HEK293 (cell line): ENCODE measurements around the gene RNASEH2A.

Experiments
- CTCF ChIA-PET: fragments of 350-600 bp; formaldehyde crosslinking; extraction: SDS; loops from one replicate; lab custom pipeline; 2021; ENCODE audit warnings: antibody characterized with exemption; lab: Yijun Ruan, JAX
- POLR2A ChIA-PET: fragments of 300-600 bp; formaldehyde crosslinking; extraction: SDS; loops from one replicate; lab custom pipeline; 2020; ENCODE audit warnings: antibody characterized with exemption, inconsistent platforms; lab: Yijun Ruan, JAX
- H3K27ac ChIP-seq: fragments of 200-500 bp; sonication (Bioruptor generic); 2 replicates; pipeline ENCODE4 v1.5.1; 2014; ENCODE audit warnings: low read depth, low read length, control low read depth, inconsistent platforms; ENCODE audit errors: extremely low read depth
- H3K36me3 ChIP-seq, 2 experiments: fragments of 200-500 bp in 1 of 2; sonication (Bioruptor generic) in 1 of 2; 1 replicate in 1 of 2; 2 replicates in 1 of 2; pipeline ENCODE4 v1.5.1; 2014 to 2017; ENCODE audit warnings: inconsistent platforms in 2 of 2, low read length in 2 of 2; ENCODE audit not compliant: control insufficient read depth in 2 of 2, insufficient read depth in 1 of 2
- H3K4me1 ChIP-seq: fragments of 200-500 bp; sonication (Bioruptor generic); 2 replicates; pipeline ENCODE4 v1.5.1; 2014; ENCODE audit warnings: mild to moderate bottlenecking, low read length, inconsistent platforms; ENCODE audit not compliant: control insufficient read depth, insufficient read depth
- H3K4me3 ChIP-seq: 2 replicates; pipeline ENCODE4 v1.5.1; 2011; ENCODE audit warnings: low read depth, mild to moderate bottlenecking, control low read depth, low read length, moderate library complexity
- H3K9me3 ChIP-seq: fragments of 200-500 bp; sonication (Bioruptor generic); 2 replicates; pipeline ENCODE4 v1.5.1; 2014; ENCODE audit warnings: low read depth, low read length, inconsistent platforms; ENCODE audit not compliant: control insufficient read depth, insufficient read depth
- GLIS1 ChIP-seq: fragments of 450-650 bp; formaldehyde crosslinking; IDR thresholded peaks from 2 replicates; pipeline ENCODE4 v1.5.1; 2016; ENCODE audit warnings: missing biosample characterization, missing genetic modification characterization
- GLIS2 ChIP-seq: fragments of 450-650 bp; formaldehyde crosslinking; IDR thresholded peaks from 2 replicates; pipeline ENCODE4 v1.5.1; 2016; ENCODE audit warnings: missing biosample characterization, missing genetic modification characterization
- KLF16 ChIP-seq: fragments of 450-650 bp; formaldehyde crosslinking; IDR thresholded peaks from 2 replicates; pipeline ENCODE4 v1.5.1; 2017; ENCODE audit warnings: missing biosample characterization, missing genetic modification characterization
- SCRT2 ChIP-seq: fragments of 450-650 bp; formaldehyde crosslinking; IDR thresholded peaks from 2 replicates; pipeline ENCODE4 v1.5.1; 2016; ENCODE audit warnings: missing biosample characterization, missing genetic modification characterization
- SP2 ChIP-seq: fragments of 450-650 bp; formaldehyde crosslinking; IDR thresholded peaks from 2 replicates; pipeline ENCODE4 v1.5.1; 2016; ENCODE audit warnings: missing biosample characterization, missing genetic modification characterization
- SP7 ChIP-seq: fragments of 450-650 bp; formaldehyde crosslinking; IDR thresholded peaks from 2 replicates; pipeline ENCODE4 v1.5.1; 2016; ENCODE audit warnings: missing biosample characterization, missing genetic modification characterization
- ZBTB1 ChIP-seq: fragments of 450-650 bp; formaldehyde crosslinking; IDR thresholded peaks from 2 replicates; pipeline ENCODE4 v1.5.1; 2016; ENCODE audit warnings: missing biosample characterization, missing genetic modification characterization
- ZBTB17 ChIP-seq: fragments of 450-650 bp; formaldehyde crosslinking; IDR thresholded peaks from 2 replicates; pipeline ENCODE4 v1.5.1; 2016; ENCODE audit warnings: missing biosample characterization, missing genetic modification characterization
- ZBTB20 ChIP-seq: fragments of 450-650 bp; formaldehyde crosslinking; IDR thresholded peaks from 2 replicates; pipeline ENCODE4 v1.5.1; 2016; ENCODE audit warnings: missing biosample characterization, missing genetic modification characterization
- ZBTB48 ChIP-seq: fragments of 450-650 bp; formaldehyde crosslinking; IDR thresholded peaks from 2 replicates; pipeline ENCODE4 v1.5.1; 2016; ENCODE audit warnings: missing biosample characterization, missing genetic modification characterization
- ZFHX2 ChIP-seq: fragments of 450-650 bp; formaldehyde crosslinking; conservative IDR thresholded peaks from 2 replicates; pipeline ENCODE4 v1.5.1; 2016; ENCODE audit warnings: missing biosample characterization, missing genetic modification characterization
- ZNF10 ChIP-seq: fragments of 450-650 bp; formaldehyde crosslinking; IDR thresholded peaks from 2 replicates; pipeline ENCODE4 v1.5.1; 2017; ENCODE audit warnings: missing biosample characterization, missing genetic modification characterization
- ZNF133 ChIP-seq: fragments of 450-650 bp; formaldehyde crosslinking; IDR thresholded peaks from 2 replicates; pipeline ENCODE4 v1.5.1; 2016; ENCODE audit warnings: missing biosample characterization, missing genetic modification characterization
- ZNF155 ChIP-seq: fragments of 450-650 bp; formaldehyde crosslinking; IDR thresholded peaks from 2 replicates; pipeline ENCODE4 v1.5.1; 2016; ENCODE audit warnings: missing biosample characterization, missing genetic modification characterization
- ZNF248 ChIP-seq: fragments of 450-650 bp; formaldehyde crosslinking; IDR thresholded peaks from 2 replicates; pipeline ENCODE4 v1.5.1; 2017; ENCODE audit warnings: missing biosample characterization, missing genetic modification characterization
- ZNF354C ChIP-seq: fragments of 450-650 bp; formaldehyde crosslinking; IDR thresholded peaks from 2 replicates; pipeline ENCODE4 v1.5.1; 2016; ENCODE audit warnings: missing biosample characterization, missing genetic modification characterization, low read depth, borderline replicate concordance
- ZNF362 ChIP-seq: fragments of 450-650 bp; formaldehyde crosslinking; IDR thresholded peaks from 2 replicates; pipeline ENCODE4 v1.5.1; 2016; ENCODE audit warnings: missing biosample characterization, missing genetic modification characterization
- ZNF426 ChIP-seq: fragments of 450-650 bp; formaldehyde crosslinking; IDR thresholded peaks from 2 replicates; pipeline ENCODE4 v1.5.1; 2017; ENCODE audit warnings: missing biosample characterization, missing genetic modification characterization, mild to moderate bottlenecking, inconsistent platforms, moderate library complexity
- ZNF600 ChIP-seq: fragments of 450-650 bp; formaldehyde crosslinking; IDR thresholded peaks from 2 replicates; pipeline ENCODE4 v1.5.1; 2016; ENCODE audit warnings: missing biosample characterization, missing genetic modification characterization
- ZNF645 ChIP-seq: fragments of 450-650 bp; formaldehyde crosslinking; IDR thresholded peaks from 2 replicates; pipeline ENCODE4; 2016; ENCODE audit warnings: missing biosample characterization, missing genetic modification characterization
- ZNF777 ChIP-seq: fragments of 450-650 bp; formaldehyde crosslinking; IDR thresholded peaks from 2 replicates; pipeline ENCODE4 v1.5.1; 2017; ENCODE audit warnings: missing biosample characterization, missing genetic modification characterization, borderline replicate concordance
- ZSCAN5A ChIP-seq: fragments of 450-650 bp; formaldehyde crosslinking; IDR thresholded peaks from 2 replicates; pipeline ENCODE4 v1.5.1; 2016; ENCODE audit warnings: missing biosample characterization, missing genetic modification characterization

The RNASEH2A gene

GRCh38 chr19:12783291-12783848 lies 23.0 kb upstream of the RNASEH2A start:
- Histone ChIP-seq H3K4me1 (peaks cover 5% of the 10 kb centered on the region; the same call in 1 of the 2 replicates), H3K27ac (no peak overlapping the region; the same call in 1 of the 2 replicates), H3K4me3 (no peak overlapping the region), H3K36me3 (no peaks in the 10 kb centered on the region), H3K9me3 (no peaks in the 10 kb centered on the region)
- TF ChIP-seq ZNF354C (no peak), ZSCAN5A (tag by site-specific recombination) (no peak), ZNF777 (tag by site-specific recombination) (no peak), GLIS1 (tag by site-specific recombination) (peak; percentile 14; the same call in 1 of the 2 replicates)
- ChIA-PET CTCF (interaction anchor here (2.4 to 11.4 kb wide), 2 partner anchors 11 to 13 kb away, joined by 6 to 234 read pairs; partner anchors contain the start of genes JUNB, PRDX2 and THSD8), POLR2A (interaction anchor here (0.7 to 2.7 kb wide), 4 partner anchors 9 to 150 kb away, joined by 4 to 33 read pairs (median 6); partner anchors contain the start of genes FARSA and JUNB)

GRCh38 chr19:12783849-12784393 lies 22.5 kb upstream of the RNASEH2A start:
- ChIA-PET CTCF (no interaction called here), POLR2A (interaction anchor here (2.7 kb wide), 1 partner anchor 8 kb away, joined by 33 read pairs; the partner anchor contains the start of gene JUNB)
- Histone ChIP-seq H3K36me3 (no peaks in the 10 kb centered on the region), H3K4me1 (peaks cover 6% of the 10 kb centered on the region), H3K4me3 (no peak overlapping the region), H3K27ac (no peak overlapping the region), H3K9me3 (no peaks in the 10 kb centered on the region)
- TF ChIP-seq GLIS1 (tag by site-specific recombination) (peak; percentile 29), ZNF133 (tag by site-specific recombination) (no peak), GLIS2 (peak; percentile 47), ZNF426 (tag by site-specific recombination) (no peak), ZNF248 (tag by site-specific recombination) (no peak), SCRT2 (peak; percentile 41; the same call in 1 of the 2 replicates)

- POLR2A ChIA-PET: interaction anchor here (2.7 kb wide), 1 partner anchor 8 kb away, joined by 33 read pairs; the partner anchor contains the start of gene JUNB
- H3K27ac ChIP-seq: no peak overlapping the region
- H3K4me3 ChIP-seq: no peak overlapping the region
These were observed 22.0 kb upstream of the RNASEH2A start for GRCh38 chr19:12784394-12784870.

GRCh38 chr19:12784871-12785430 lies 21.4 kb upstream of the RNASEH2A start:
- ChIA-PET POLR2A (no interaction called here), CTCF (no interaction called here)
- no peak overlapping the region for H3K27ac ChIP-seq
- no peak overlapping the region for H3K4me3 ChIP-seq
- H3K9me3 ChIP-seq: no peaks in the 10 kb centered on the region
- H3K4me1 ChIP-seq: peaks cover 12% of the 10 kb centered on the region
- no peaks in the 10 kb centered on the region for H3K36me3 ChIP-seq
- no peak for TF ChIP-seq GLIS2
- no peak for TF ChIP-seq ZNF362
- TF ChIP-seq ZNF600 (tag by site-specific recombination): 0 out of 2 replicates have a peak, but pooled peaks have one; percentile 25
- TF ChIP-seq ZNF155 (tag by site-specific recombination): peak; percentile 72; the same call in 1 of the 2 replicates
- peak; percentile 17; the same call in 1 of the 2 replicates for TF ChIP-seq ZBTB20
- no peak for TF ChIP-seq SP2 (tag by site-specific recombination)
- 0 out of 2 replicates have a peak, but pooled peaks have one; percentile 14 for TF ChIP-seq ZNF645 (tag by site-specific recombination)
- no peak for TF ChIP-seq ZNF10 (tag by site-specific recombination)
- 0 out of 2 replicates have a peak, but pooled peaks have one; percentile 20 for TF ChIP-seq SP7
- TF ChIP-seq KLF16: 0 out of 2 replicates have a peak, but pooled peaks have one; percentile 33
- TF ChIP-seq ZBTB17 (tag by site-specific recombination): no peak
- TF ChIP-seq ZFHX2 (tag by site-specific recombination): peak; percentile 51; the same call in 1 of the 2 replicates

More at GRCh38 chr19:12784394-12784870, 22.0 kb upstream of the RNASEH2A start:
- no peaks in the 10 kb centered on the region for H3K36me3 ChIP-seq
- peaks cover 11% of the 10 kb centered on the region for H3K4me1 ChIP-seq
- H3K9me3 ChIP-seq: no peaks in the 10 kb centered on the region
- CTCF ChIA-PET: no interaction called here
- no peak for TF ChIP-seq ZBTB1 (tag by site-specific recombination)
- peak; percentile 83; the same call in 1 of the 2 replicates for TF ChIP-seq ZBTB48 (tag by site-specific recombination)
